ENCODE results near the gene DIAPH2. TPM values are rescaled to one million over a fixed set of nuclear protein-coding genes. Genes with fewer than 3 reads are reported as not detected.

DIAPH2 gene
- total RNA-seq, 1 experiment from 2014 or later = 10.9 TPM

DNA sequence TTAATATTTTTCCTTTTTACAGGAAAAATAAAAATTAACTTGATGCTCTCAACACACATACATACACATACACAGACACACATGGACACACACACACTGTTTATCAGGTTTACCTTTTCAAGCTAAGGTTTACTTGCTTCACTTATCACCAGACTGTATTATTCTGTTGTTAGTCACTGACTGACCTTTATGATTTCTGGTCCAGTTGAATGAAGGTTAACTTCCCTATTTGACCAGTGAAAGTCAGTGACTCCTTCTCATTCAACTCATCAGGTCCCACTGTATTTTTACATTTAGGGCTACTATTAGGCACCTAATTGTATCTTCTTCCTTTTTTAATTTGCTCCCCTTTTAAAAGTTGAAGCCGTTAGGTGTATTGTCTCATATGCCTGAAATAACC lies 16.0 kb downstream of the DIAPH2 start:
- ChIA-PET CTCF (no interaction called here), RAD21 (ENCODE audit: low non-redundant PET in 1 of 2, low total read pairs in 2 of 2, uncharacterized antibody in 2 of 2, unreplicated experiment in 2 of 2) (no interaction called here), POLR2A (no interaction called here)
- H3K27ac ChIP-seq (ENCODE audit: low read depth, low read length) = no peak overlapping the region
- H3K4me2 ChIP-seq (ENCODE audit: low read length) = no peak overlapping the region
- intact Hi-C loops (cut with micrococcal nuclease) = no loop called here
- H3K4me1 ChIP-seq (ENCODE audit: control insufficient read depth in 1 of 2, insufficient read depth in 2 of 2, low read length in 2 of 2) = no peaks in the 10 kb centered on the region
- H3K4me3 ChIP-seq (replicated peaks in 1 of 2; ENCODE audit: low read depth in 1 of 2, low read length in 2 of 2) = no peak overlapping the region
- no peak overlapping the region for H3K9ac ChIP-seq (ENCODE audit: low read length)
- peaks cover 7% of the 10 kb centered on the region; the same call in 1 of the 2 replicates for H3K79me2 ChIP-seq (ENCODE audit: insufficient read depth, low read length)
- no TSS peak for BruUV-seq (replicated peaks)
- ATAC-seq (no peak), DNase-seq (ENCODE audit: low read depth, low spot score) (no peak)
- H3K9me3 ChIP-seq (ENCODE audit: control insufficient read depth in 1 of 2, insufficient read depth in 1 of 2, low read depth in 1 of 2, low read length in 2 of 2) = no peaks in the 10 kb centered on the region
- no peaks in the 10 kb centered on the region for H4K20me1 ChIP-seq (ENCODE audit: insufficient read depth)
- H3K36me3 ChIP-seq (ENCODE audit: control insufficient read depth in 1 of 2, insufficient read depth in 2 of 2, low read length in 2 of 2) = no peaks in the 10 kb centered on the region
- TF ChIP-seq CBX3 (IDR thresholded peaks at IDR 0.05; ENCODE audit: low read depth) (no peak), ZFX (IDR thresholded peaks at IDR 0.05) (no peak), TCF7L2 (IDR thresholded peaks at IDR 0.05; ENCODE audit: borderline replicate concordance, extremely low read depth, insufficient read depth, insufficient read length) (no peak), JUND (IDR thresholded peaks at IDR 0.05) (no peak)
- no peaks in the 10 kb centered on the region for H3K9me2 ChIP-seq (ENCODE audit: insufficient read depth)
- no peak overlapping the region for H2AFZ ChIP-seq (ENCODE audit: low read depth, low read length, poor library complexity, severe bottlenecking)
- H3K27me3 ChIP-seq (ENCODE audit: insufficient read depth, low read length) = no peaks in the 10 kb centered on the region

DNA sequence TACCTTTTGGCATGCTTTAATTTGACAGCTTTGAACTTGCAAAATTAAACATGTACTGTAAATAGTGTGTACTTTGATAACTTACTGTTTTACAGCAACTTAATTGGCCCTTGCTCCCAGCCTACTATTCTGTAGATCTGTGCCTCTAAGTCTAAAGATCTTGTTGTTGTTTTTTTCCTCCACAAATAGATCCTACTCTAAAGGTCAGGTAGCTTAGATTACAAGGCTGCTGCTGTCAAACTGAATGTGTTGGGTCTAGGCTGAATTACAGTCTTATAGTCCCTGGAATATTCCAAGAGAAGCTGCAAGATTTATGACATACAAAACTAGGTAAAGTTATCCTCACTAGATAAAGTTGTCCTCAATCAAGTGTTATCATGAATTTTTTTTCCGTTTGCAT lies 18.7 kb downstream of the DIAPH2 start:
- H3K4me3 ChIP-seq (replicated peaks in 1 of 2; ENCODE audit: low read depth in 1 of 2, low read length in 2 of 2) = no peak overlapping the region
- DNase-seq (ENCODE audit: low read depth, low spot score) (no peak), ATAC-seq (no peak)
- intact Hi-C loops (cut with micrococcal nuclease) = no loop called here
- no peak overlapping the region for H3K4me2 ChIP-seq (ENCODE audit: low read length)
- H3K79me2 ChIP-seq (ENCODE audit: insufficient read depth, low read length) = no peaks in the 10 kb centered on the region; the same call in 1 of the 2 replicates
- POLR2A ChIA-PET = no interaction called here
- BruUV-seq (replicated peaks) = no TSS peak
- no peaks in the 10 kb centered on the region for H3K4me1 ChIP-seq (ENCODE audit: control insufficient read depth in 1 of 2, insufficient read depth in 2 of 2, low read length in 2 of 2)
- CTCF ChIA-PET = no interaction called here
- no peak overlapping the region for H3K9ac ChIP-seq (ENCODE audit: low read length)
- no peak overlapping the region for H3K27ac ChIP-seq (ENCODE audit: low read depth, low read length)
- RAD21 ChIA-PET (ENCODE audit: low non-redundant PET in 1 of 2, low total read pairs in 2 of 2, uncharacterized antibody in 2 of 2, unreplicated experiment in 2 of 2) = no interaction called here
- no peak overlapping the region for H2AFZ ChIP-seq (ENCODE audit: low read depth, low read length, poor library complexity, severe bottlenecking)
- no peaks in the 10 kb centered on the region for H3K36me3 ChIP-seq (ENCODE audit: control insufficient read depth in 1 of 2, insufficient read depth in 2 of 2, low read length in 2 of 2)
- no peaks in the 10 kb centered on the region for H3K9me2 ChIP-seq (ENCODE audit: insufficient read depth)
- H4K20me1 ChIP-seq (ENCODE audit: insufficient read depth) = no peaks in the 10 kb centered on the region
- no peaks in the 10 kb centered on the region for H3K27me3 ChIP-seq (ENCODE audit: insufficient read depth, low read length)
- H3K9me3 ChIP-seq (ENCODE audit: control insufficient read depth in 1 of 2, insufficient read depth in 1 of 2, low read depth in 1 of 2, low read length in 2 of 2) = no peaks in the 10 kb centered on the region
- TF ChIP-seq POLR2AphosphoS5 (IDR thresholded peaks at IDR 0.05; ENCODE audit: low read depth, low read length) (no peak), CBX3 (IDR thresholded peaks at IDR 0.05; ENCODE audit: low read depth) (no peak), YY1 (IDR thresholded peaks at IDR 0.05; ENCODE audit: extremely low read depth, insufficient replicate concordance, low read depth, low read length) (no peak), CEBPB (IDR thresholded peaks at IDR 0.05; ENCODE audit: low read depth) (no peak), EZH2phosphoT487 (IDR thresholded peaks at IDR 0.05; ENCODE audit: borderline replicate concordance) (no peak), TCF7L2 (IDR thresholded peaks at IDR 0.05; ENCODE audit: borderline replicate concordance, extremely low read depth, insufficient read depth, insufficient read length) (no peak), RAD21 (IDR thresholded peaks at IDR 0.05; ENCODE audit: low read depth) (no peak), EZH2 (IDR thresholded peaks at IDR 0.05) (no peak)
- TF ChIP-seq, protein P1, sequence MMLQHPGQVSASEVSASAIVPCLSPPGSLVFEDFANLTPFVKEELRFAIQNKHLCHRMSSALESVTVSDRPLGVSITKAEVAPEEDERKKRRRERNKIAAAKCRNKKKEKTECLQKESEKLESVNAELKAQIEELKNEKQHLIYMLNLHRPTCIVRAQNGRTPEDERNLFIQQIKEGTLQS (IDR thresholded peaks at IDR 0.05) = no peak
- TF ChIP-seq, protein P2, sequence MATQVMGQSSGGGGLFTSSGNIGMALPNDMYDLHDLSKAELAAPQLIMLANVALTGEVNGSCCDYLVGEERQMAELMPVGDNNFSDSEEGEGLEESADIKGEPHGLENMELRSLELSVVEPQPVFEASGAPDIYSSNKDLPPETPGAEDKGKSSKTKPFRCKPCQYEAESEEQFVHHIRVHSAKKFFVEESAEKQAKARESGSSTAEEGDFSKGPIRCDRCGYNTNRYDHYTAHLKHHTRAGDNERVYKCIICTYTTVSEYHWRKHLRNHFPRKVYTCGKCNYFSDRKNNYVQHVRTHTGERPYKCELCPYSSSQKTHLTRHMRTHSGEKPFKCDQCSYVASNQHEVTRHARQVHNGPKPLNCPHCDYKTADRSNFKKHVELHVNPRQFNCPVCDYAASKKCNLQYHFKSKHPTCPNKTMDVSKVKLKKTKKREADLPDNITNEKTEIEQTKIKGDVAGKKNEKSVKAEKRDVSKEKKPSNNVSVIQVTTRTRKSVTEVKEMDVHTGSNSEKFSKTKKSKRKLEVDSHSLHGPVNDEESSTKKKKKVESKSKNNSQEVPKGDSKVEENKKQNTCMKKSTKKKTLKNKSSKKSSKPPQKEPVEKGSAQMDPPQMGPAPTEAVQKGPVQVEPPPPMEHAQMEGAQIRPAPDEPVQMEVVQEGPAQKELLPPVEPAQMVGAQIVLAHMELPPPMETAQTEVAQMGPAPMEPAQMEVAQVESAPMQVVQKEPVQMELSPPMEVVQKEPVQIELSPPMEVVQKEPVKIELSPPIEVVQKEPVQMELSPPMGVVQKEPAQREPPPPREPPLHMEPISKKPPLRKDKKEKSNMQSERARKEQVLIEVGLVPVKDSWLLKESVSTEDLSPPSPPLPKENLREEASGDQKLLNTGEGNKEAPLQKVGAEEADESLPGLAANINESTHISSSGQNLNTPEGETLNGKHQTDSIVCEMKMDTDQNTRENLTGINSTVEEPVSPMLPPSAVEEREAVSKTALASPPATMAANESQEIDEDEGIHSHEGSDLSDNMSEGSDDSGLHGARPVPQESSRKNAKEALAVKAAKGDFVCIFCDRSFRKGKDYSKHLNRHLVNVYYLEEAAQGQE (IDR thresholded peaks at IDR 0.05; ENCODE audit: low read depth) = no peak
- TF ChIP-seq, protein P3, sequence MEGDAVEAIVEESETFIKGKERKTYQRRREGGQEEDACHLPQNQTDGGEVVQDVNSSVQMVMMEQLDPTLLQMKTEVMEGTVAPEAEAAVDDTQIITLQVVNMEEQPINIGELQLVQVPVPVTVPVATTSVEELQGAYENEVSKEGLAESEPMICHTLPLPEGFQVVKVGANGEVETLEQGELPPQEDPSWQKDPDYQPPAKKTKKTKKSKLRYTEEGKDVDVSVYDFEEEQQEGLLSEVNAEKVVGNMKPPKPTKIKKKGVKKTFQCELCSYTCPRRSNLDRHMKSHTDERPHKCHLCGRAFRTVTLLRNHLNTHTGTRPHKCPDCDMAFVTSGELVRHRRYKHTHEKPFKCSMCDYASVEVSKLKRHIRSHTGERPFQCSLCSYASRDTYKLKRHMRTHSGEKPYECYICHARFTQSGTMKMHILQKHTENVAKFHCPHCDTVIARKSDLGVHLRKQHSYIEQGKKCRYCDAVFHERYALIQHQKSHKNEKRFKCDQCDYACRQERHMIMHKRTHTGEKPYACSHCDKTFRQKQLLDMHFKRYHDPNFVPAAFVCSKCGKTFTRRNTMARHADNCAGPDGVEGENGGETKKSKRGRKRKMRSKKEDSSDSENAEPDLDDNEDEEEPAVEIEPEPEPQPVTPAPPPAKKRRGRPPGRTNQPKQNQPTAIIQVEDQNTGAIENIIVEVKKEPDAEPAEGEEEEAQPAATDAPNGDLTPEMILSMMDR (IDR thresholded peaks at IDR 0.05 in 2 of 3, conservative IDR thresholded peaks at IDR 0.05 in 1 of 3; ENCODE audit: borderline replicate concordance in 1 of 3, insufficient read depth in 1 of 3, low read depth in 2 of 3, low read length in 2 of 3) = no peak
- TF ChIP-seq, protein P4, sequence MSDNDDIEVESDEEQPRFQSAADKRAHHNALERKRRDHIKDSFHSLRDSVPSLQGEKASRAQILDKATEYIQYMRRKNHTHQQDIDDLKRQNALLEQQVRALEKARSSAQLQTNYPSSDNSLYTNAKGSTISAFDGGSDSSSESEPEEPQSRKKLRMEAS (IDR thresholded peaks at IDR 0.05) = no peak

All from HCT116 (cell line).